Epidermal melanocyte (primary cell): ENCODE results near the gene SYT1.
"Not testable (repeated sequence)": the region's sequence is repeated elsewhere in the genome, so short reads cannot be mapped to it uniquely, and the experiment has no call there.

Experiments
- DNase-seq: peaks from one replicate; pipeline ENCODE4 v3.0.0; 2011; ENCODE audit warnings: low spot score; ENCODE audit not compliant: insufficient read length

Gene SYT1

DNA sequence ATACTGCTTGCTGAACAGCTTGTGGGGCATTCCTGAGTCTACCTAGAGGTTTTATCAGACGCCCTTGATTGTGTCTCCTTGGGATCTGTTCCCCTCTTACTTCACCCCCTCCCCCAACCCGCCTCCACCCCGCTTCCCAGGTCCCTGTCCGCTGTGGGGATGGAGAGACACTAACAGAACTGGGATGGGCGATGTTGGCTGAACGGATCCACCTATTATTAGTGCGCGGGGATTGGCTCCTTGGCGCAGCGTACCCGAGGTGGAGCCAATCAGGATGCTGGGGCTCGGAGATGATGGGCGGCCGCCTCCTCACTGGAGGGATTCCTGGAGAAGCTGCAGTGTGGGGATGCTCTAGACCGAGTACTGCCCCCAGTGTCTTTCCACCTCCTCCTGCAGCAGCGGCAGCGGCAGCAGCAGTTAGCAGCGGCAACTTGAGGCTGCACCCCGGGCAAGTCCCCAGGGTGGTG is at the start of gene SYT1:
Gene SYT1, plus strand, starts transcription at position 372 of the 467 bp plus-strand sequence.
- peak; percentile 61 for DNase-seq

DNA sequence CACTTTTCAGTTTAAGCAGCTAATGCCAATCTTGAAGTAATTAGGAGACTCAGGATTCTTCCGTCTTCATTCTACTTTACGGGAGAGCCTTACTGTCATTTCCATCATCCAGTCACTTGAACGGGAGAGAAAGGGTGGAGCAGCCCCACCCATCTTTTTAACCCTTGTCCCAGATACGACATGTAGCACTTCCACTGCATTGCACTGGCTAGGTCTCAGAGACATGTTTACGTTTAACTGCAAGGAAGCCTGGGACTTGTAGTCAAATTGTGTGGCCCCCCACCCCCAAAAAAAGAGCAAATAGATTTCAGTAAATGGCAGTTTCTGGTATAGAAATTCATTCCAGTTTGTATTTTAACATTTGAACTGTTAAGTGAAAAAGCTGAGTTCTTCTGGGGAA is 46.1 kb upstream of the SYT1 start:
- DNase-seq = no peak

DNA sequence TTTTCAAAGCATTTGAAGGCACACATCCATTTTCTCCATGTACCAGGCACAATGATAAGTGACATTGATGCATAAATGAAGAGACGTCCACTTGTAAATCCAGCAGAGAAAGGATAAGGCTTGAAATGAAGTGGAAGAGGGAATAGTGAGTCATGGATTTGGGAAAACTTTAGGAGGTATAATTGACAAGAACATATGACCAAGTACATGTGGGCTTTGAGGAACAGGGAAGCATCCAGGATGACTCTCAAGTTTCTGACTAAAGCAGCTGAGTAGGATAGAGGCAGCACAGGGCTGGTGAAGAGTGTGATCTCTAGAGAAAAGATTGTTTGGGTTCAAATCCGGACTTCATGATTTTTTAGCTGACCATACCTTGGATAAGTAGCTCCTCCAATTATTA is 43.6 kb upstream of the SYT1 start:
- DNase-seq = no peak

DNA sequence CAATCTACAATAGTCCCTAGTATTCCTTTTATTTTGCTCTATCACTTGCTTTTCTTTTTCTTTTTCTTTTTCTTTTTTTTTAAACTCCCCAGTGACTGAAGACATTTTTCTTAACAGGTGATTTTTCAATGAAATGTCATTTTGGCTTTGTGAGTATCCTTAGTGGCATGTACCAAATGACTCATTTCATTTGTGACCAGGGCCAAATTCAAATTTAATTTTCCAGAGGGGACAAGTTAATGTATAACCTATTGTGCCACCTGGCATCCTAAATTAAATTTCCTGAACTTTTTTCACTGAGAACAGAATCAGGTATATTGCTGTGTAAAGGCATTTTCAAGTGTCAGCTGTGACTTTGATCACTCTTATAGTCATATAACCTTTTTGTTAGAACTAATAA is 39.7 kb upstream of the SYT1 start:
- DNase-seq = no peak

DNA sequence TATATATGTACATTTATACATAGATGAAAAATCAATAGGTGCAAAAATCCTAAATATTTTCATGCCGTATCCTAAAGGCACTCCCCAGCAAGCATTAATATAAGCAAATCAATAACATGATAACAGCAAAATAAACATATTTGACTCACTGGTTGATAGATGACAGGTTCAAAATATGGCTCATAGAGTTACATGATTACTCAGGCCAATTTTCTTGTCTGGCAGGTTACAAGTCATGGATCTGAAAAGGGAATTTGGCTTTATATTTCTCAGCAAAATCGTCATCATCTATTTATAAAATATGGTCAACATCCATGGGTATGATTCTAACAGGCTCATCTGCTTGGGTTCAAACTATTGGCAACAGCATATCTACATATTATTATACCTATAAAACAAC is 34.9 kb upstream of the SYT1 start:
- DNase-seq = no peak

DNA sequence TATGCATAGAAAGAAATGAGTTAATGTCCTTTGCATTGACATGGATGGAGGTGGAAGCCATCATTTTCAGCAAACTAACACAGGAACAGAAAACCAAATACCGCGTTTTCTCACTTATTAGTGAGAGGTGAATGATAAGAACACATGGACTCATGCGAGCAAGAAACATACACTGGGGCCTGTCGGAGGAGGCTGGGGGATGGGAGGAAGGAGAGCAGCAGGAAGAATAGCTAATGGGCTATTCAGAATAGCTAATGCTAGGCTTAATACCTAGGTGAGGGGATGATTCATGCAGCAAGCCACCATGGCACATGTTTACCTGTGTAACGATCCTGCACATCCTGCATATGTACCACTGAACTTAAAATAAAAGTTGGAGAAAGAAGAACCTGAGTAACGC is 29.1 kb upstream of the SYT1 start:
- no peak for DNase-seq

DNA sequence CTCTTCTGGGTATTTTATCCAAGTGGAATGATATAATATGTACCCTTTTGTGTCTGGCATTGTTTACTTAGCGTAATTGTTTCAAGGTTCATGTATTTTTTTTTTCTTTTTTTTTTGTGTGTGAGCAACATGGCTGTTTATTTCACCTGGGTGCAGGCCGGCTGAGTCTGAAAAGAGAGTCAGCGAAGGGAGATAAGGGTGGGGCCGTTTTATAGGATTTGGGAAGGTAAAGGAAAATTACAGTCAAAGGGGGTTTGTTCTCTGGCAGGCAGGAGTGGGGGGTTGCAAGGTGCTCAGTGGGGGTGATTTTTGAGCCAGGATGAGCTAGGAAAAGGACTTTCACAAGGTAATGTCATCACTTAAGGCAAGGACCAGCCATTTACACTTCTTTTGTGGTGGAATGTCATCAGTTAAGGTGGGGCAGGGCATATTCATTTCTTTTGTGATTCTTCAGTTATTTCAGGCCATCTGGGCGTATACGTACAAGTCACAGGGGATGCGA is 24.0 kb upstream of the SYT1 start:
- not testable (repeated sequence) for DNase-seq

DNA sequence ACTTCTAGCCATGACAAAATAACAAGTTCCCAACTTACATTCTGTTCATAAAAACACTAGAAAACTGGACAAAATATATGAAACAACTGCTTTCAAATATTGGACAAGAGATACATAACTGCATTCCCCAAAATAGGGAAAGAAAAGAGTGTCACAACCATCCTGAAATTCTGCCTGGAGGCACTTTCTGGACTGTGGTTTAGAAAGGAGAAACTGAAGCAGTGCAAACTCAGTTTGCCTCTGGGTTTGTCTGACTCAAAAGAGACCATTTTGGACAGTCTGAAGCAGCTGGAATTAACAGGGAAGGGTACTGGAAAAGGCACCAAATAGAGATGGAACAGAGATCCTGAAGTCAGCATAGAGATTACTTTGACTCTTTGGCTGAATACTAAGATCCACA is 11.3 kb upstream of the SYT1 start:
- no peak for DNase-seq

DNA sequence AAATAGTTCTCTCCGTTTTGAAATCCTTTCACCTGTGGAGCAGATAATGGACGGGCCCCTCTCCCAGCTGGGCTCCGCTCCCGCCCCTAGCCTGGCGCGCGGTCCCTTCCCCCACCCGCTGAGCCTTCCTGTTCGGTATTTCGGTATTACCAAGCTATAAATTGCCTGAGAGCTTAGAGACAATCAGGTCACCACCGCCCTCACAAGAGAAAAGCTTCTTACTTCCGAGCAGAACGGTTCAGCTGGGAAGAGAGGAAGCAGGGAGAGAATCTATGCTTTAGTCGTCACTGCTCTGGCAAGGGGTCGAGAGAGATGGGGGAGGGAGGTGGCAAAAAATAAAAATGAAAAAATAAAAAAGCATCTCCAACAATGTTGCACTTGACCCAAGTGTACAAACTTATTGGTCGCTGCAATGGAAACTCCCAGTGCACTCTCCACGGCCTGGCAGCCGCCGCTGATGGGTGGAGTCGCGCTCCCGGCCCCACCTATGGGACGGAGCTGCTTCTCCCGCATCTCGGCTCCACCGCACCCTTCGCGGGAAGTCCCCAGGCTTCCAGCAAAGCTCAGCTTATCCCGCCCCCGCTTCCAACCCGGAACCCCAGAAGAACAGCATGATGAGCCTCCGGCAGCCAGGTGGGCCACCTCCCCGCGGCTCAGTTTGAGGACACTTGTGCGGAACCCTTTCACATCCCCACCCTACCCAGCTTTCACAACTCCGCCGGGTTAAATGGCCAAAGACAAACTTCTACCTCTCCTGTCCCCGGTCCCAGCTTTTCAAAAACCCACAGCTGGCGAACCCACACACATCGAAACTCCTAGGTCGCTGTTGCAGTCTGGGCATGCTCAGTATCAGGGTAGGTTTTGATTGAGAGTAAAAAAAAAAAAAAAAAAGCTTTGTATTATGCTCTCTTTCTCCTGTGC is 832 bp upstream of the SYT1 start:
- DNase-seq = no peak

DNA sequence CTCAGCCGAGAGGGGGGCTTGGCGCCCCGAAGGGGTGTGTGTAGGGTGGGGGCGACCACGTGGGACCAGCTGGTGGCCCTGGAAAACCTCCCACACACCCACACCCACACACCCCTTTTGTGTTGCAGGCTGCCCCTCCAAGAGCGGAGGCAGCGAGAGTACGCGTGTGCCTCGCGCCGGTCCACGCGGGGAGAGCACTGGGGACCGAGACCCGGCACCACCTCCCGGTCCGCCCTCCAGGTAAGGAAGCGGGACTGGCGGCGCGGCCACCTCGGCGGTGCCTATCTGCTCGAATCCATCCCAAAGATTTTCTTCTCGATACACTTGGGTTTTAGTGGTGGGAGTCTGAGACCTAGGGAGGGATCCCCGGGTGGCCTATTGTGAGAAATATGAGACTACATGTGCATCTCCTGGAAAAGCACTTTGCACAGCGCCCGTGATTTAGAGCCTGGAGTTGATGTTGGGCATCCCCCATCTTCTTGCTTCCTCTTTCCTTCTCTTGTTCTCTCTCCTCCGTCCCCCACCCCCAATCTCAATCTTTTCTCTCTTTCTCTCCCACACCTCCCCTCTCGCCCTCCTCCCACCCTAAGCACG is 393 bp downstream of the SYT1 start:
- no peak for DNase-seq

DNA sequence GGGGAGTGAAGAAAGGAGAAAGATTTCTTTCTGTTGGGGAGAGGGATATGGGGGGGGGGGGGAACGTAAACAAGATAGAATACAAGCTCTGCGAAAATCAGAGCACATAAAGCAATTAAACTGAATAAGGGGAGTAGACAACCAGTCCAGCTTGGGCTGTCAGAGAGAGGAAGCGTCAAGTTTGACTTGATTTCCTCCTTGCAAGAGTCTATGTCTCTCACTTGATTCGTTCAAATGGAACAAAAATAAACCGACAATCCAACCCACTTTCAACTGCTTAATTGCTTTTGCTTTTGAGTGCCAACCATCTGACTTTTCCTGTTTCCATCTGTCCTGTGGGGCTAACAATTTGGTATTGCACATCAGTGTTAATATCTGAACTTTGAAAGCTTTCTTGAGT is 942 bp downstream of the SYT1 start:
- no peak for DNase-seq

DNA sequence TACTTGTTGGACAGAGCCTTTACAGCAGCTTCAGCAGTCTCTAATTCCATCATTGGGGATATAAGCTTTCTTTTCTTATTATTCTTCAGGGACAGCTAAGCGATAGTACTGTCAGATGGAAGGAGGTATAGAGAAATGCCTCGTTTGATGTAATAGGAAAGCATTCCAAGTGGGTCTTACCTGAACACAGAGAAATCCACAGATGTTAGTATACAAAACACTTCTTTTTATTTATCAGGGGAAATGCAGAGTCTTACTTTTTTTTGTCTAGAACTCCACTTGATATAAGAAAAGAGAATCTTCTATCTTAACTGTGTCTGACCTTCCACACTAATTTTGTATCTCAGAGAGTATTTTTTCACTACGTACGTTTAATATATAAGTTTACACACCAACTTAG is 1.9 kb downstream of the SYT1 start:
- no peak for DNase-seq

DNA sequence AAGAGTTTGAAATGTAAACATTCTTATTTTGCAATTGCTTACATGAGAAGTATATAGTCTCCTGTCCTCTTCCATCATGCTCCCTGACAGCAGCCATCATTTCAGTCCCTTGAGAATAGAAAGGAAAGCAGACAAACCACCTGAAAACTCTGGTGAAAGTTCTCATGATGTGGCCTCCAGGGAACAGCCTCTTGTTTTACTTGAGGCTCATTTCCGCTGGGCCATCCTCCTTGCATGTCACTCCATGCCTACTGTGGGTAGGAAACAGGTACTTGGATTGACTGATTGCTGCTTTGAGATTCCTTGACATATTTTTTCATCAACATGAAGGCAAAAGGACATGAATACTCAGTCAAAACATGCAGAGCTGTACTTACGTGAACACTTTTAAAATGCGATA is 6.0 kb downstream of the SYT1 start:
- DNase-seq = no peak

DNA sequence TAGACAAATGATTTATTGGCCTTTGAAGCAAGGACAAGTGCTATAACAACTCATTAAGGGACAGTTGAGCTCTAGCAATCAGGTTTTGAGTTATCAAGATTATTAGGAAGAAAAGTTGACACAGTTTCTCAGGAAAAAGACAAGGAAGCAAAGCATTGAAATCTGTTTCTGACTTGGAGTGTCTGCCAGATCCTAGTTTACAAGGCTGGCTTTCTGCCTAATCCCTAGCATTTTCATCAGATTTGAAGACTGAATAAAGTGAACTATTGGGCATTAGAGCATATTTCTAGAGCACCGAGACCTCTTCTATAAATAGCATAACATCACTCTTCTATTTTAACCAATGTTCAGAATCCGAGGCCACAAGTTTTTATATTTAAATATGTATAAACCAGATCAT is 7.0 kb downstream of the SYT1 start:
- DNase-seq = no peak

DNA sequence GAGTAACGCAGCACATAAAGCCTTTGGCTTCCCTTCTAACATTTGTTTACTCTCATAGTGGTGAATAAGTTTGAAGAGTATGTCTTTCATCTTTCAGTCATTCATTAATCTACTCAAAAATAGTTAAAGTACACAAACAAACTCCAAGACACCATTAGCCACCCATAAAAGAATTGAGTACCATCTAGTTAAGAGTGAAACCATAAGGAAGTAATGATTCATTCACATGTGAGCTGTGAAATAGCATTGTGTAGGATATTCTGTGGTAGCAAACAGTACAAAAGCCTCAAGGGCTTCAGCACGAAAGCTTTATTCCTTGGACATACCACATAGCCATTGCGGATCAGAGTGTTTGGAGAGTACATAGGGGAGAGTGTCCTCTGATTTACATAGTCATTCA is 13.9 kb downstream of the SYT1 start:
- DNase-seq = no peak

DNA sequence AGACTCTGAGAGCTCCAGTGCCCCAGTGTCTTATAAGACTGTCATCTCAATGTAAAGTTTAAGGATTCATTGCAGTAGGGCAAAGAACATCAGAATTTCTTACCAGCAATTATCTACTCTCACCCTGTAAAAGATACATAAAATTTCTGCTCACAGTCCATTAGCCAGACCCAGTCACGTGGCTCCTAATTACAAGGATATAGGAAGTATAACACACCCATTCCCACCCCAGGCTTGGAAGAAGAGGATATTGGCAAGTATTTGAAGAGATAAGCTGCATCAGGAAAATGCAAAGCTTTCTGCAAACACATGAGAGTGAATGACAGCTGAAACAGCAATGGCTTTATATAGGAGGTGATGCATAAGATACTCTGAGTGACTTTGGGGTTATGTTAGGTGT is 14.3 kb downstream of the SYT1 start:
- DNase-seq = no peak

DNA sequence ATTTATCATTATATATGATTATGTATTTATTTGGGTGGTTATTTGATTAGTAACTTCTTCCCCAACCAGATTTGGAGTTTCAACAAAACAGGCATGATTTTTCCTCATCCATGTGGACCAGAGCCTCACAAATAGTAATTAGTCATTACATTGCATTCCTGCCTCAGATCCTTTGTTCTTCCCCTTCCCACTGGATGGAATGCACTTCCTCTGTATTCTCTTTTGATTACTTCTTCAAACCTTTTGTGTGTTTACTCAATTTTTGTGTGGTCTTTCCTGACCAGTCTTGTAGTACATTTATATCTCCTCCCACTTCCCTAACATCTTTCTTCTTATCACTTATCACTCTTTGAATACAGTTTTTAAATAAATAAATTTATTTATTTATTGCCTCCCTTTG is 15.5 kb downstream of the SYT1 start:
- DNase-seq = no peak

DNA sequence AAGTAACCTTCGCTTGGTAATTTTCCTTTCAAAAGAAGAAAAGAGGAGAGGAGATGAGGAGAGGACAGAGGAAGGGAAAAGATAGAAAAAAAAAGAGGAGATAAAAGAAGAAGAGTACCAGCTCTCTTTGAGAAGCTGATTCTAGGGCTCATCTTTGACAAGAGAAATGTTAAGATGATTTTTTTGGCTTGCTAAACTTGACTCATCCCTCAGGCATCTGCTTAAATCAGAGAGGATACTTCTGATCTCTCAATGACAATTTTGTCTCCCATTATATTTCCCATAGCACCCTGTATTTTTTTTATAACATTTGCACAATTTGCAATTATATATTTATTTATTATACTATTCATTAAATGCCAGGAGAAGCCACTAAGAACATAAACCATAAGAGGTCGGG is 17.1 kb downstream of the SYT1 start:
- DNase-seq = no peak

DNA sequence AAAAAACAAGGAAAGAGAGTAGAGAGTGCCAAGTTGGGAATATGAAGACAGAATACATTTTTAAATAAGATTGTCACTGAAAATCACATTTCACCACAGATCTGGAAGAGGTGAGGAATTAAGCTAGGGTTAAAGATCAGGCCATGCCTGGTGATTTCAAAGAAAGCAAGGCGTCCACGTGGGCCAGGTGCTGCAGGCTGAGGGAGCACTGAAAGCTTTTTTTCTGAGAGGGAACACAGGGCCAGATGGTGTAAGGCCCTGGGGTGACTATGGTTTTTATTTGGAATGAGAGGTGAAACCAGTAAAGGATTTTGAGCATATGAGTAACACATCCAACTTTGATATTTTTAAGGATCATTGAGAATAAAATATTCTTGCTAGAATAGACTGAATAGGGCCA is 20.9 kb downstream of the SYT1 start:
- DNase-seq = no peak

DNA sequence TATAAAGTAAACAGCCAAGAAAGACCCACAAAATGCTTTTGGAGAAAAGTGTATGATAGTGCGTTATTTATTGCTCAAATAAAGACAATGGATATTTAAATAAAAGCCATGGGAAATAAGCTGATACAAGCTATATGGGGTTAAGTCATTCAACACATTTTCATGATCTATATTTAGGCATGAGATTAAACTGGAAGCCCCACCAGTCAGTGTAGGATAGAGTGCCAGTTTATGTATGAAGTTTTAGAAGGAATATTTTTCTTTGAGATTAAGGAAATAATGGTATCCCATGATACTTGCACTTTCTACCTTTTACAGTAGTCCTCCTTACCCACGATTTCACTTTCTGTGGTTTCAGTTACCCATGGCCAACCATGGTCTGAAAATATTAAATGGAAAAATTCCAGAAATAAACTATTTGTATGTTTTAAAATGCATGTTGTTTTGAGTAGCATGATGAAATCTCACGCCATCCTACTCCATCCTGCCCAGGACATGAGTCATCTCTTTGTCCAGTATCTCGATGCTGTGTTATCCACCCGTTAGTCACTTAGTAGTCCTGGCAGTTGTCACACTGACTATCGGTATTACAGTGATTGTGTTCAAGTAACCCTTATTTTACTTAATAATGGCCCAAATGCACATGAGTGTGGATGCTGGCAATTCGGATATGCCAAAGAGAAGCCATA is 22.3 kb downstream of the SYT1 start:
- DNase-seq = no peak

DNA sequence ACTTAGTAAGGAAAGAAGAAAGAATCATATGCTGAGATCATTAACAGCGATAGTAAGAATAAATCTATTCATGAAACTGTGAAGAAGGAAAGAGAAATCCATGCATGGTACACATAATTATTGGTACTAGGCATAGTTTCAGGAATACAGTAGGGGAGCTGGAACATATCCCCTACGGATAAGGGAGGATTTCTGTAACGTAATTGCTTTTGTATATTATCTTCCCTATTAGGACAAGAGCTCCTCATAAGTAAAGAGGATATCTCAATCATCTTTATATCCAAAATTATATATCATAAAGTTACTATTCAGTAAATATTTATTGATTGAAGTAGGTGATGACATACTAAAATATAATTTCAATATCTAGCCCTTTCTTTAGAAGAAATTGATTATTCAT is 22.9 kb downstream of the SYT1 start:
- DNase-seq = no peak

DNA sequence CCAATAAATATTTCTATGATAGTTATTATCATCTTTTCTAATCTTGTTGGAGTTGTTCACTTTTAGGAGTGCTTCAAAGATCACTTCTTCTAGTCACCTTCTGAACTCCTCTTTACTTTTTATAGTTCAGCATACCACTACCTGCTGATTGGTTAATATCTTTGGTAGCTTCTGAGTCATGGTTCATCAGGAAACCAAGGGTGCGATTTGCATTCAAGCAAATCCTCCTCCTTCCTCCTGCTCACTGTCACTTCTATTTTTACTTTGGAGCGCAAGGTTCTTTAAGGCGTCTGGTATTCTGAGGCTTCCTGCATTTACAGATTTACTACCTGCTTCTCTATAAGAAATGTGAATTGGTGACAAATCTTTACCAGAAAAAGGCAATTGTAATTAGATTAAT is 24.0 kb downstream of the SYT1 start:
- no peak for DNase-seq
